HG02678 (cell line): ENCODE results near the gene GUCY2D.

ENCODE experiments used
- ATAC-seq: cut with Tn5 transposase; IDR thresholded peaks from one replicate; pipeline ENCODE4 v1.9.1; 2021; ENCODE audit warnings: mild to moderate bottlenecking, moderate library complexity; ENCODE audit not compliant: unreplicated experiment

Gene GUCY2D

DNA sequence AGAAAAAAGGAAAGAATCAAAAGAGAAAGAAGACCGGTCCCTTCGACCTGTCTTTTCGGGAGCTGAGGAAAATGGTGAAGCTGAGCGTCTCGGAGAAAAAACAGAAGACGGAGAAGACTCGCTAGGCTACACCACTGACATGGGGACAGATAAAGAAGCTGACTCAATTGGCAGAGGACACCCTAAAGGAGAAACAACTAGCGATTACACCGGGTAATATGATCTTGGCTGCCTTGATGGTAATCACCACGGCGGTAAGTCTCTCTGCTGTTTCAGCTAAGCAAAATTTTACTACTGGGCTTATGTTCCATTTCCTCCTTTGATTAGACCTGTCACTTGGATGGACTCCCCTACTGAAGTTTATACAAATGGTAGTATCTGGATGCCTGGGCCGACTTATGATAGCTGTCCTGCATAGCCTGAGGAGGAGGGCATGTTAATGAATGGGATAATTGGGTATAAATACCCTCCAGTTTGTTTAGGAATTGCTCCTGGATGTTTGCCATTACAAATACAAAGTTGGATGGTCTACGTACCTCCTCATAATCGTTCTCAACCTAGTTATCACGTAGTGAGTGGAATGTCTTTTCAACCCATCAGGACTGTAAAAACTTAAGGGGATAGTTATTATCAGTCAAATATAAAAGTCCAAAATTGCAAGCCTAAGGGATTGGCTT lies 60.5 kb downstream of the GUCY2D start:
- ATAC-seq: no peak

GRCh38 chr17:8063761-8064534 lies 61.5 kb downstream of the GUCY2D start:
- no peak for ATAC-seq

DNA sequence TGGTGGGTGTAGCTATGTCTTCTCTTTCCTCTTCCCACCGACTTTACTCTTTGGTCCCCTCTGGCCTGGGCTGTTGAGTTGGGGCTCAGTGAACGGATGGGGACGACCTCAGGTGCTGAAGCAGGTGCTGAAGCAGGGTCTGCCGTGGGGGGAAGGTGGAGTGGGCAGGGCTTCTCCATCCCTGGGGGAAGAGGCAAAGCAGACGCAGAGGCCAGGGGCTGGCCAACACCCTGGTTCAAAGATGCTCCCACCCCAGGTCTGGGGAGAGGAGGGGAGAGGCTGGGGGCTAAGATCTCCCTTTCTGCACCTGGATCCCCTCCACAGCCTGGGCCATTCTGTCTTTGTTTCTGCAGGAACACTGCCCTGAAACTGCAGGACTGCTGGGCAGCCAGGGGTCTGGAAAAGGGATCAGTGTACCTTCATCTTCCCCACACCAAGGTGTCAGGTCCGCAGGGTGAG lies 62.2 kb downstream of the GUCY2D start:
- ATAC-seq: no peak

GRCh38 chr17:8066841-8067775 lies 64.7 kb downstream of the GUCY2D start:
- ATAC-seq: no peak

DNA sequence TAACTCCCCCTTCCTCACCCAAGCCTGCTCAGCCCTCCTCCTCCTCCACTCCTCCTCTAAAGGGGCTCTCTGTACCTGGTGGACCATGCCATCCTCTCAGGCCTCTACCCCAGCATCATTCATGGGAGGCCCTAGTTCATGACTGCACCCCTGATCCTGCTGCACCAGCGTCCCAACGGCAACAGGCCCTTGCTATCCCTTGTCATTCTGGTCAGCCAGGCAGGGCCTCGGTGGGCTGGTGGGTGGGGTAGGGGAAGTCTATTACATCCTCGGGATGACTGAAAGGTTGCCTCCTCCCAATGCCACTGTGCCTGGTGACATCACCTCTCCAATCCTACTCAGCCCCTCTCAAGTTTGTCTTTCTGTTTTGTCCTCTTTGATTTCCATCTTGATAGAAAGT lies 65.4 kb downstream of the GUCY2D start:
- ATAC-seq: no peak

- no peak for ATAC-seq
Observed at GRCh38 chr17:8068736-8069586, 66.5 kb downstream of the GUCY2D start.

DNA sequence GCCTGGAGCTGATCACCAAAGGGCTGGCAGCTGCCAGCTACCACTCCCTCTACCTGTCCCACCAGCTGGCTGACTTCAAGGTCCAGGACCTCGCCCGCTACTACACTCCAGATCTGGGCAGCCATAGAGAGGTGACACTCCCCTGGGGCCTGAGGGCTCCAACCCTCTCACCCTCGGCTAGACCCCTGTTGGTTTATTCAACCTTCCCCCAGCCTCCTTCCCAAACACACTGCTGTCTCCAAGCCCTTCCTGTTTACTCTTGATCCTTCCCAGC lies 67.1 kb downstream of the GUCY2D start:
- ATAC-seq: no peak
